PC-9 (cell line): ENCODE data around the gene SLC4A4.

ENCODE experiments used
- EZH2 ChIP-seq: fragments of 200-600 bp; sonication (generic); IDR thresholded peaks from 2 replicates; pipeline ENCODE4 v1.8.0; 2017; ENCODE audit warnings: antibody characterized with exemption, low read depth
- TF ChIP-seq, protein P1 (sequence below): fragments of 200-600 bp; sonication (generic); conservative IDR thresholded peaks from 2 replicates; pipeline ENCODE4 v1.6.1; 2017; ENCODE audit warnings: mixed run types, antibody characterized with exemption, mild to moderate bottlenecking, moderate library complexity

DNA sequence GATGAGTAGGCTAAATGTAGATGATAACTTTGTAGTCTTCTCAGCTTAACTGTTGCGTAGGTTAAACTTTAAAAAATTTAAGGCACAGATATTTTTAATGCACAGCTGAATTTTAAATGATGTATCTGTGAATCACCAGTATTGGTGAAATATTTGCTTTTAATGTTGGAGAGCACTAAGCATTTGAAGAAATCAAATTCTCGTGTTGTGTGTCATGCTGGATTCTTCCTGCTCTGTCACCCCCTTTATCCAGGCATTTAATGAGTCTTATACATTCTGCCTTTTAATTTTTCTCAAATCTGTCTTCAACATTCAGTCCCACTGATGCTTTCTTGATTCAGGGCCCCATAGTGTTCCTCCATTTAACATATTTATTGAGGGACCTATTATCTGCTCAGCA lies 76.7 kb downstream of the SLC4A4 start:
- TF ChIP-seq EZH2, result no peak
- TF ChIP-seq, protein P1, sequence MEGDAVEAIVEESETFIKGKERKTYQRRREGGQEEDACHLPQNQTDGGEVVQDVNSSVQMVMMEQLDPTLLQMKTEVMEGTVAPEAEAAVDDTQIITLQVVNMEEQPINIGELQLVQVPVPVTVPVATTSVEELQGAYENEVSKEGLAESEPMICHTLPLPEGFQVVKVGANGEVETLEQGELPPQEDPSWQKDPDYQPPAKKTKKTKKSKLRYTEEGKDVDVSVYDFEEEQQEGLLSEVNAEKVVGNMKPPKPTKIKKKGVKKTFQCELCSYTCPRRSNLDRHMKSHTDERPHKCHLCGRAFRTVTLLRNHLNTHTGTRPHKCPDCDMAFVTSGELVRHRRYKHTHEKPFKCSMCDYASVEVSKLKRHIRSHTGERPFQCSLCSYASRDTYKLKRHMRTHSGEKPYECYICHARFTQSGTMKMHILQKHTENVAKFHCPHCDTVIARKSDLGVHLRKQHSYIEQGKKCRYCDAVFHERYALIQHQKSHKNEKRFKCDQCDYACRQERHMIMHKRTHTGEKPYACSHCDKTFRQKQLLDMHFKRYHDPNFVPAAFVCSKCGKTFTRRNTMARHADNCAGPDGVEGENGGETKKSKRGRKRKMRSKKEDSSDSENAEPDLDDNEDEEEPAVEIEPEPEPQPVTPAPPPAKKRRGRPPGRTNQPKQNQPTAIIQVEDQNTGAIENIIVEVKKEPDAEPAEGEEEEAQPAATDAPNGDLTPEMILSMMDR, result no peak
